Activated T-cell treated with anti-CD3 and anti-CD28 coated beads, Interleukin-2, amount 50 U/mL, for 72 hours (primary cell): Measurements from ENCODE around the gene TANGO2. TPM values are rescaled to one million over a fixed set of nuclear protein-coding genes. Genes with fewer than 3 reads are reported as not detected.

Source experiments
- ATAC-seq, 2 donors: fragments of 150-1000 bp; cut with Tn5 transposase; replicated peaks in 1 of 2; 2 replicates each; pipeline ENCODE4 v1.10.0; 2021; ENCODE audit warnings: moderate library complexity in 2 of 2, mild to moderate bottlenecking in 1 of 2
- DNase-seq, 2 donors: peaks; one replicate each; pipeline ENCODE4 v3.0.0; 2021 to 2022; ENCODE audit warnings: mixed read lengths in 1 of 2
- H3K27ac Mint-ChIP-seq: one replicate; pipeline ENCODE4 v1.8.0; 2022; ENCODE audit warnings: mild to moderate bottlenecking, moderate library complexity, mixed read lengths
- H3K27me3 Mint-ChIP-seq: one replicate; pipeline ENCODE4 v1.8.0; 2022; ENCODE audit warnings: low read depth, mixed read lengths
- H3K36me3 Mint-ChIP-seq, 2 donors: one replicate each; pipeline ENCODE4 v1.8.0; 2022; ENCODE audit warnings: mixed read lengths in 2 of 2, mild to moderate bottlenecking in 1 of 2; ENCODE audit not compliant: insufficient read depth in 2 of 2
- H3K4me1 Mint-ChIP-seq: one replicate; pipeline ENCODE4 v1.8.0; 2022; ENCODE audit warnings: low read depth, mixed read lengths
- H3K4me3 Mint-ChIP-seq, 2 donors: one replicate each; pipeline ENCODE4 v1.8.0; 2022; ENCODE audit warnings: mild to moderate bottlenecking in 2 of 2, mixed read lengths in 2 of 2, moderate library complexity in 2 of 2
- H3K9me3 Mint-ChIP-seq, 2 donors: one replicate each; pipeline ENCODE4 v1.8.0; 2022; ENCODE audit warnings: mixed read lengths in 2 of 2
- total RNA-seq, 2 donors: library from RNA; stranded (reverse); gene quantifications; one replicate each; pipeline ENCODE4 v1.2.3, GENCODE V29; 2022

TANGO2 gene
- total RNA-seq, 2 donors from 2014 or later = 35.5 to 43.0 TPM

DNA sequence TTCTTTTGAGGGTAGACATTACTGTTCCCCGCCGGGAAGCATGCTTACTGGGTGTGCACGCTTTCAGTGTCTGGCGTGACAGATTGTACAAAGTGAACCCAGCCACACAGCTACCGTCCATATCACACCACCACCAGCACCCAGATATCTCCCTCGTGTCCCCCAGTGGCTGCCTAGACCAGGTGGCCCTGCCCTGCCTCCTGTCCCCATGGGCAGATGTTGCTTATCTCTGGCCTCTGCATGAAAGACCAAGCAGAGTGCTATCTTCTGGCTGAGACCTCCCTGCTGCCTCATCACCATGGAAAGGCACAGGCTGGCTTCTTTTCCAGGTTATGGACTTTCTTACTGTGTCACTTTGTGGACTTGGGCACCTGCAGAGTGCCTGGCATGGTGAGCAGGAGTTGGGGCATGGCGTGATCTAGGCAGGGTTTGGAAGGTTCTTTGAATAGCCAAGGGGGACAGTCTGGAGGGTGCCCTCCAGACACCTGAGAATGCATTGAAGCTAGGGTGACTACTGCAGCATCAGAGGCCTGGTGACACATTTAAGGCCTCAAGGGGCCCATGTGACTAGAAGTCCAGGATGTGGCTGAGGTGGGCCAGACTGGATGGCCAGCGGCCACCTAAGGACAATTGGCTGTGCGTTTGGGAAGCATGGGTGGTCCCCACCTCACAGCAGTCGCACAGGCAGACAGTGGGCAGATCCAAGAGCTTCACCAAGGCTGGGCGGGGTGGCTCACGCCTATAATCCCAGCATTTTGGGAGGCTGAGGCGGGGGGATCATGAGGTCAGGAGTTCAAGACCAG, 4.7 kb downstream of the TANGO2 start:
- peaks cover 29% of the 10 kb centered on the region for H3K4me1 Mint-ChIP-seq
- DNase-seq (no peak), ATAC-seq (no peak)
- no peak overlapping the region for H3K27ac Mint-ChIP-seq
- H3K27me3 Mint-ChIP-seq = no peaks in the 10 kb centered on the region
- no peaks in the 10 kb centered on the region for H3K9me3 Mint-ChIP-seq
- no peak overlapping the region for H3K4me3 Mint-ChIP-seq
- H3K36me3 Mint-ChIP-seq = no peaks in the 10 kb centered on the region

DNA sequence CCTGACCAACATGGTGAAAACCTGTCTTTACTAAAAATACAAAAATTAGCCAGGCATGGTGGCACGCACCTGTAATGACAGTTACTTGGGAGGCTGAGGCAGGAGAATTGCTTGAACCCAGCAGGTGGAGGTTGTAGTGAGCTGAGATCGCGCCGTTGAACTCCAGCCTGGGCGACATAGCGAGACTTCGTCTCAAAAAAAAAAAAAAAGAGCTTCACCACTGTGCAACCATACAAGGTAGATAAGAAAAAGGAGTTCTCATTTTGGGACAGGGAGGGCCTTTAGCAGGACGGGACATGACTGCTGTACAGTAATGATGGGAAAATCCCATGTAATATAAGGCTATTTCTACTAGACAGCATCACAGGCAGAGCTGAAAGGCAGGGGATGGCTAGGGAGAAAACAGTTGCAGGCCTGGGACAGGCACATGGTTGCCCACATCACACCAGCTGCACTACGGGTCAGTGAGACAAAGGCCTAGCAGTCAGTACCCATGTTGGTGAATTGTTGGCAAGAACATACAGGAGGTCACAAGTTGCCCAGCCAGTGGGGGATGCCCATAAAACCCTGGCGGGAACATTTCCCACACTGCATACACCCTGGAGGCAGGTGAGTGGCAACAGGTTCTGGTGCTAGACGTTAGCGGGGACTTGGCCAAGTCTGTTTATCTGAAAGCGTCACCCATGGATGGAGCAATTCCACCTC, 5.4 kb downstream of the TANGO2 start:
- no peak overlapping the region for H3K27ac Mint-ChIP-seq

DNA sequence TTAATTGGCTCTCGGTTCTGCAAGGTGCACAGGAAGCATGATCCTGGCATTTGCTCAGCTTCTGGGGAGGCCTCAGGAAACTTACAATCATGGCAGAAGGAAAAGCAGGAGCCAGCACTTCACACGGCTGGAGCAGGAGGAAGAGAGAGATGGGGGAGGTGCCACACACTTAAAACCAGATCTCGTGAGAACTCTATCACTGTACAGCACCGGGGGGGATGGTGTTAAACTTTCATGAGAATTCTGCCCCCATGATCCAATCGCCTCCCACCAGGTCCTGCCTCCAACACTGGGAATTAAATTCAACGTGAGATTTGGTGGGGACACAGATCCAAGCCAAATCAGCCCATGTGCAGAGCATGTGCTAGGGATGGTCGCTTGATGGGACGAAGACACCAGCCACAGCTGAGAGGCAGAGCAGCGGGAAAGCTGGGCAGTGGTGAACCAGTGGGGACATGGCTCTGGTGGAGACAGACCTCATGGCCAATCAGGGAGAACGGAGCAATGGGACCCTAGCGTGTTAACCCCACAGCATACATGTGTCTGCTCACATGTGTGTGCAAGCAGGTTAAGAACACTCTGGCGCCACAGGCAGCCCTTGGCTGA, 6.2 kb downstream of the TANGO2 start:
- Mint-ChIP-seq H3K27ac (peak overlapping the region; percentile 8), H3K4me1 (peaks cover 29% of the 10 kb centered on the region), H3K4me3 (no peak overlapping the region), H3K9me3 (no peaks in the 10 kb centered on the region), H3K36me3 (no peaks in the 10 kb centered on the region), H3K27me3 (no peaks in the 10 kb centered on the region)
- DNase-seq (no peak), ATAC-seq (no peak)

More for the DNA sequence above, 5.4 kb downstream of the TANGO2 start:
- Mint-ChIP-seq H3K9me3 (no peaks in the 10 kb centered on the region), H3K36me3 (no peaks in the 10 kb centered on the region), H3K4me1 (peaks cover 30% of the 10 kb centered on the region), H3K4me3 (no peak overlapping the region), H3K27me3 (no peaks in the 10 kb centered on the region)
- no peak for ATAC-seq
- DNase-seq = no peak

DNA sequence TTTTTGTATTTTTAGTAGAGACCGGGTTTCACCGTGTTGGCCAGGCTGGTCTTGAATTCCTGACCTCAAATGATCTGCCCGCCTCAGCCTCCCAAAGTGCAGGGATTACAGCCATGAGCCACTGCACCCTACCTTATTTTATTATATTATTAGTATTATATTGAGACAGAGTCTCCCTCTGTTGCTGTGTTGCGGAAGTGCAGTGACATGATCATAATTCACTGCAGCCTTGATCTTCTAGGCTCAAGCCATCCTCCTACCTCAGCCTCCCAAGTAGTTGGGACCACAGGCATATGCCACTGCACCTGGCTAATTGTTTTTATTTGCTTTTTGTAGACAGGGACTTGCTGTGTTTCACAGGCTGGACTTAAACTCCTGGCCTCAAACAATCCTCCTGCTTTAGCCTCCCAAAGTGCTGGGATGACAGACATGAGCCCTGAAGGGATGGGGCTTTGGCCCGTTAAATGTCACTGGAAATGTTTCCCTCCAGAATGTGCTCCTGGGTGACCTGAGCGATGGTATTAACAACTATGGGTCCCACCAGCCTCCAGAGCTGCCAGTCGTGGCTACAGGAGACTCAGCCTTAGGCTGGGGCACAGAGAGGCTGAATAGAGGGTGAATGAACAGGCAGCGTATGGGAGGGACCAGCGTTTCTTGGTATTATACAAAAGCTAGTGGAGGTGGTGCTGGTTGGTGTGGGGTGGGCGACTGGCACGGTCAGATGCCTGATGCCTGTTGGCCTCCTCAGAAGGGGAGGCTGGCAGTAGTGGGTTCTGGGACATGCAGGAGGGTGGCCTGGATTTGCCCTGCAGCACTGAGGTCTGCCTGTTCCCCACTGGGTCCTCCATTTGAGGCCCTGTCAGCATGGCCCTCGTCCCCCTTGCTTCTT, 7.3 kb downstream of the TANGO2 start:
- Mint-ChIP-seq H3K4me3 (no peak overlapping the region), H3K27ac (no peak overlapping the region), H3K27me3 (no peaks in the 10 kb centered on the region), H3K36me3 (no peaks in the 10 kb centered on the region), H3K4me1 (peaks cover 18% of the 10 kb centered on the region), H3K9me3 (no peaks in the 10 kb centered on the region)
- ATAC-seq = no peak
- DNase-seq = no peak

DNA sequence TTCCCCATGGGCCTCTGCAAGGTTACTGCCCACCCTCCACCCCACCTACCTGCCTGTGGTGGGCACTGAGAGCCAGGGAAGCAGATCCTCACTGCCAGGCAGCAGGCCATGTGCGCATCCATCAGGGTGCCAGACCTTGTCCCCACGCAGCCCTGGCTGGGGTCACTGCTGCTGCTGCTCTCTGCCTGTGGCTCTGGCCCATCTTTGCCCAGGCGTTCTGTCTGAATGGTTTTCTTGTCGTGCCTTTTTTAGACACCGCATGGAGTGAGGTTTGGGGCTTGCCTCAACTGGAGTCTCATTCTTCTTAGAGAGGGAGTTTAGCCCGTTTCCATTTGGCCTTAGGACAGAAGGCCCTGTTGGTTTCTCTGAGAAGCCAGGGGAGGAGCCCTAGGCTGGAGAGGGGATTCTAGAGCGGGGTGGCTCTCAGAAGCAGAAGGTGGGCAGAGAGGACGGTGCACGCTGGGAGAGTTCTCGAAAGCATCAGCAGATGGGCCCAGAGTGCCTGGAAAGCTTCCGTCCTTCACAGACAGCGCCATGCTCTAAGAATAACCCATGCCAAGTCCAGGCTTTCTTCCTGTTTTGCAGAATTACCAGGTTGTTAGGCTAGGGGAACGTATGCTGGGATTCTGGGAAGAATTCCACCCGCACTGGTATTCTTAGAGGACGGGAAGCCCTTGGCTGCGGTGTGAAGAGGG, 8.1 kb downstream of the TANGO2 start:
- ATAC-seq = no peak
- H3K4me3 Mint-ChIP-seq = no peak overlapping the region
- H3K9me3 Mint-ChIP-seq = no peaks in the 10 kb centered on the region
- H3K27me3 Mint-ChIP-seq = no peaks in the 10 kb centered on the region
- peaks cover 16% of the 10 kb centered on the region for H3K4me1 Mint-ChIP-seq
- H3K27ac Mint-ChIP-seq = no peak overlapping the region
- DNase-seq = no peak
- no peaks in the 10 kb centered on the region for H3K36me3 Mint-ChIP-seq

DNA sequence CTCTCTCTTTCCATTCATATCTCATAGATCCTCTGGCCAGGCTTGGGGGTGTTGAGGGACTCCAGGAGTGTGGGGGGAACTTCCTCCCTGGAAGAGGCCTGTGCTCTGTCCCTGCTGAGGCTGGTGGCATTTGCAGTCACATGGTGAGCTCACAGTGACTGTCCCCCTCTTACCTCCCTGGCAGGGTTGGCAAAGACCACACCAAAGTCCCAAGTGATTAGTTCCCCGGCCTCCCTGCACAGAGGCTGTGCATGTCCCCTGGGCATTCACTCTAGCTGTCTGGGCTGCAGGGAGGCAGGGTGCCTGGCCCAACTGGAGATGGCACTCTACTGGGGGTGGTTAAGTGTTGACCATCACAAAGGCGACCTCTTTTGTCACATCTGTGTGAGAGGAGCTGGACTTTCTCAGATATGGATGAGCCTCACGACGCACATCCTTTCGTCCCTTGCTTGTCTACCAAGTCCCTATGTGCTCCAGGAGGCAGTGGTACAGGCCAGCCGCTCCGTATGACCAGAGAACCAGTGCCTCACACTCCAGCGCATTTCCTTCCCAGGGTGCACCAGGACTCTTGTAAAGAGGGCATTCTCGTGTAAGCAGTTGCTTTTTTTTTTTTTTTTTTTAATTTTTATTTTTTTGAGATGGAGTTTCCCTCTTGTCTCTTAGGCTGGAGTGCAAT, 8.8 kb downstream of the TANGO2 start:
- H3K27me3 Mint-ChIP-seq = no peaks in the 10 kb centered on the region
- peaks cover 0 to 1% of the 10 kb centered on the region in 2 donors for H3K36me3 Mint-ChIP-seq
- no peaks in the 10 kb centered on the region for H3K9me3 Mint-ChIP-seq
- H3K27ac Mint-ChIP-seq = no peak overlapping the region
- DNase-seq = no peak
- H3K4me1 Mint-ChIP-seq = peaks cover 15% of the 10 kb centered on the region
- no peak for ATAC-seq
- no peak overlapping the region for H3K4me3 Mint-ChIP-seq

DNA sequence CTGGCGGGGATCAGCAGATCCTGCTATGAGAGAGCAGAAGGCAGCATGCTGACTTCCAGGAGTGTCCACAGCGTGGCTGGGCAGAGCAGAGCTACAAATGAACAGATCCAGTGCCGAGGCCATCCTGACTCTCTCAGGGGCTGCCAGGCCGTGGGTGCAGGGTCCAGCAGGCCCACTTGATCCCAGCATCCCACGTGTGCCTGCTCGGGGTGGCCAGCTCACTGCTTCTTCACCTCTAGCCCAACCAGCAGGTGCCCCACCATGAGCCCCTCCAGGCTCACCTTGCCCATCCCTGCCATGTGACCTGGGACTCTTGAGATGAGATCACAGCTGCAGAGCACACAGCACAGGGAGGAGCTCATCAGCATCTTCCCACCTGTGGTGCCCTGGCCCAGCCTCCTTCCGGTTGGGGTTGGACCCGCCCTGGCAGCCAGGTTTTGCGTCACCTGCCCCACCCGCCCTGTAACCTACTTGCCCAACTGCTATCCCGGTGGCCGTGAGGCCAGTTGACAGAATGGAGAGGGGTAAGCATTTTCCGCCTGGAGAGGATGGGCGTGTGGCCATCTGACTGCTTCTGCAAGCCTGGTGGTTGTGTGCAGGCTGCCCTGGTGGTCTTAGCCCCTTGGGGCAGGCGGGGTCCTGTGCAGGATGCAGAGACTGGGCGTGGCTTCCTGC, 11.0 kb downstream of the TANGO2 start:
- peak overlapping the region; percentile 6 for H3K27ac Mint-ChIP-seq
- H3K9me3 Mint-ChIP-seq = no peaks in the 10 kb centered on the region
- H3K4me3 Mint-ChIP-seq = no peak overlapping the region
- ATAC-seq (peak in 1 of 2 donors; percentile 82), DNase-seq (peak in 1 of 2 donors; percentile 39)
- peaks cover 17% of the 10 kb centered on the region for H3K4me1 Mint-ChIP-seq
- no peaks in the 10 kb centered on the region for H3K27me3 Mint-ChIP-seq
- H3K36me3 Mint-ChIP-seq = peaks cover 1 to 2% of the 10 kb centered on the region in 2 donors

DNA sequence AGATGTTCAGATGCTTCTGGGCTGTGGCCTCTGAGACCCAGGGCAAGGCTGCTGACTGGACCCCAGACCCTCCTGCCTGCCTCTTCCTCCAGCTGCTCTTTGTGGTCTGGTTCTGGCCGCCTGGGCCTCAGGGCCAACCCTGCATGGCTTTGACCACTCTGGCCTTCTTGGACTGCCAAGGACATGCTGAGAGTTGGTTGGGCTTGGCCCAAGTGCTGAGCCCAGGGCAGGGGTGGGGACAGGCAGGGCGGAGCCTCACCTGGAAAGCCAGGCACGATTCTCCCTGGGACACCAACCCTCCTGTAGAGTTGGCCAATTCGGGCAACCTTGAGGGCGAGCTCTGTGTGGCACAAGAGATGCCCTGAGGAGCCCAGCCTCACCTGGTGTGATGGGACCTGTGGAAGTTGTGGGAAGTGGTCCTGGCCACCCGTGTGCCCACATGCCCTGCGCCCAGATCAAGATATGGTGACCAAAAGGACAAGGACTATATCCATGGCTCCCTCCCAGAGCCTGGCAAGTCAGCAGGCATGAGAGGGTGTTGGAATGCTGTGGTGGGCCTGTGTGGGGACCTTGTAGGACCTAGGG, 11.6 kb downstream of the TANGO2 start:
- H3K4me3 Mint-ChIP-seq = no peak overlapping the region
- H3K9me3 Mint-ChIP-seq = no peaks in the 10 kb centered on the region
- ATAC-seq (no peak), DNase-seq (no peak)
- H3K27ac Mint-ChIP-seq = no peak overlapping the region
- peaks cover 21% of the 10 kb centered on the region for H3K4me1 Mint-ChIP-seq
- no peaks in the 10 kb centered on the region for H3K27me3 Mint-ChIP-seq
- H3K36me3 Mint-ChIP-seq = peaks cover 3% of the 10 kb centered on the region in 2 donors

DNA sequence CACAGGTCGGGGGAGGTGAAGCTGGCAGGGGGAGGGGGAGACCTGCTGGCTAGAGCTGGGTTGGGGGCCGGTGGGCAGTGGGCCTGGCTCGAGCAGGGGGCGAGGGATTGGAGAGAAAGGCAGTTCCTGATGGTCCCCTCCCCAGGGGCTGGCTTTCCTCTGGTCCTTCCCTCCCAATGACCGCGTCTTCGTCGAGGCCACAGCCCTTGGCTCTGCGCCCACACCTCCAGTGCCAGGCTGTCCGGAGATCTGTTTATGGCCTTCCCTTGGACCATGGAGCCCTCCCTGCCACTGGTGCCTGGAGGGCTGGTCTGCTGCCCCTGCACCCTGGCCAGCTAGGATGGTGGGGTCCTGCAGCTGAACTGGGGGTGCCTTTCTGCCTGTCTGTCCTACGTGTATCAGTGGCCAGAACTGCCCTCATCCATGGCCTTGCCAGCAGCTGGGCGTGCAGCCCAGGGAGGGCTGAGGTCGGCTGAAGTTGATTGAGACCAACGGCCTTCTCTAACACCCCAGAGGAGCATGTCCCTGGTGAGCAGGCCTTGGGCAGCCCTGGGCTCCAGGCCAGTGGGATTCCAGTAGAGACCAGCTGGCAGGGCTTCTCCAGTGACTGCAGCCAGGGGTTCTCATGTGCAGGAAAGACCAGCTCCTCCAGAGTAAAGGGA, 12.3 kb downstream of the TANGO2 start:
- Mint-ChIP-seq H3K4me3 (no peak overlapping the region), H3K36me3 (peaks cover 3% of the 10 kb centered on the region in 2 donors), H3K9me3 (no peaks in the 10 kb centered on the region), H3K27ac (no peak overlapping the region), H3K27me3 (no peaks in the 10 kb centered on the region), H3K4me1 (peaks cover 27% of the 10 kb centered on the region)
- DNase-seq (no peak), ATAC-seq (no peak)

DNA sequence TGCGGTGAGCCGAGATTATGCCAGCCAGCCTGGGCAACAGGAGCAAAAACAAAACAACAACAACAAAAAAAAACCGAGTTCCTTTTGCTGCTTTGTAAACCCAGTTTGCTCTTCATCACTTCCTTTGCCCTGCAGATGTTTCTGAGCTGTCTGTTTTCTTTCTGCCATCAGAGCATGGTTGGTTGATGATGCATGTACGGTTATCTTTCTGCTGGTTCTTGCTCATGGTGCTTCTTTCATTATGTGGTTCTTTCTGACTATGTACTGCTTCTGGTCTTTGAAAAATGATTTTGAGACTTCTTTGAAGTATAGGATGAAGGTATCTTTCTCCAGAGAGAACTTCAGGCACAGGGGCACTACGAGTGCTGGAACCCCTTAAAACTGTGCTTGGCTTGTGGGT, 13.2 kb downstream of the TANGO2 start:
- Mint-ChIP-seq H3K27me3 (no peaks in the 10 kb centered on the region), H3K4me3 (no peak overlapping the region), H3K36me3 (peaks cover 3% of the 10 kb centered on the region in 2 donors), H3K27ac (no peak overlapping the region), H3K9me3 (no peaks in the 10 kb centered on the region), H3K4me1 (peaks cover 27% of the 10 kb centered on the region)
- DNase-seq = no peak
- no peak for ATAC-seq
